Activated CD4-positive, alpha-beta memory T cell treated with anti-CD3 and anti-CD28 coated beads, Interleukin-2, amount 10 ng/mL, durations not matched to agents 7 days and 5 days (primary cell): Measurements from ENCODE around the gene CYB561A3. TPM values are rescaled to one million over a fixed set of nuclear protein-coding genes. Genes with fewer than 3 reads are reported as not detected.

Experiments
- CTCF ChIA-PET: fragments of 350-600 bp; sonication (Branson Sonifier 250); formaldehyde crosslinking; loops from one replicate; lab custom pipeline; 2021; ENCODE audit warnings: antibody characterized with exemption, inconsistent platforms; lab: Charles Lee
- POLR2A ChIA-PET: fragments of 350-600 bp; sonication (Branson Sonifier 250); formaldehyde crosslinking; loops from one replicate; lab custom pipeline; 2021; ENCODE audit warnings: antibody characterized with exemption; lab: Charles Lee
- DNase-seq: peaks from one replicate; pipeline ENCODE4 v3.0.0-alpha.2; 2020
- H3K27ac Mint-ChIP-seq: one replicate; pipeline ENCODE4 v1.8.0; 2021; ENCODE audit warnings: mild to moderate bottlenecking, mixed read lengths
- H3K27me3 Mint-ChIP-seq: one replicate; pipeline ENCODE4 v1.8.0; 2021; ENCODE audit warnings: mixed read lengths
- H3K36me3 Mint-ChIP-seq: one replicate; pipeline ENCODE4 v1.8.0; 2021; ENCODE audit warnings: low read depth, mixed read lengths
- H3K4me1 Mint-ChIP-seq: one replicate; pipeline ENCODE4 v1.8.0; 2021; ENCODE audit warnings: mixed read lengths
- H3K4me3 Mint-ChIP-seq: one replicate; pipeline ENCODE4 v1.8.0; 2021; ENCODE audit warnings: mild to moderate bottlenecking, mixed read lengths
- H3K9me3 Mint-ChIP-seq: one replicate; pipeline ENCODE4 v1.8.0; 2021; ENCODE audit warnings: mixed read lengths
- total RNA-seq, 2 experiments: library from RNA; stranded (reverse); gene quantifications; one replicate each; pipeline ENCODE4 v1.2.3, GENCODE V29; 2021

CYB561A3 gene
- total RNA-seq, 2 experiments from 2014 or later = 36.0 to 38.6 TPM

DNA sequence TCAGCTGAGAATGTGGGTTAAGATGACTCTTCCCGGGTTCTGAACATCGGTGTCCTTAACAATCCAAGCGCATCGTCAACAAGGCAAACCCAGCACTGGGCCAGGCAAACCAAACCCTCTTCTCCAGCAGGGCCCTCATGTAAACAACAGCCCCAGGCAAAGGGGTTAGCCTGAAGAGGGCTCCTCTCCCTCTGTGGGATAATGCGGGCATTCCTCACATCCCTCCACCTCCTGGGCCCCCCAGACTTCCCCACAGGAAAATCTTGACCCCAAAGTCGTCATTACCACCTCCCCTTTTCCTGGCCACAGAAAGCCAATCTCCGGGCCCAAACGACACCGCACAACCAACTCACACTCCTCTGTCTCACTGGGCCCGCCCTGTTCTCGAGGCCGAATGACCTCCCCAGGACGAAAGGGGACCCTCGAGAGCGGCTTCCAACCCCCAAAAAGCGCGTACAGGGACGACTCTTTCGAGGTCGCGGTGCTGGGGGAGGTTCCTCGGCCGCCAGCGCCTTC lies 29.3 kb downstream of the CYB561A3 start:
- no peaks in the 10 kb centered on the region for H3K9me3 Mint-ChIP-seq
- POLR2A ChIA-PET = interaction anchor here (0.7 to 2.9 kb wide), 6 partner anchors 18 to 417 kb away, joined by 3 to 27 read pairs (median 6); partner anchors contain the start of genes CPSF7, CYB561A3, SDHAF2 and TMEM138
- H3K4me1 Mint-ChIP-seq = peaks cover 84% of the 10 kb centered on the region

GRCh38 chr11:61331651-61332050 lies 30.0 kb downstream of the CYB561A3 start:
- H3K9me3 Mint-ChIP-seq = no peaks in the 10 kb centered on the region
- no peaks in the 10 kb centered on the region for H3K27me3 Mint-ChIP-seq
- H3K4me3 Mint-ChIP-seq = peak overlapping the region; percentile 99
- ChIA-PET CTCF (interaction anchor here (1.3 to 3.0 kb wide), 2 partner anchors 54 to 104 kb away, joined by 4 to 20 read pairs; no protein-coding TSS in a partner anchor), POLR2A (interaction anchor here (0.7 to 2.9 kb wide), 8 partner anchors 16 to 416 kb away, joined by 3 to 27 read pairs (median 4); partner anchors contain the start of genes CPSF7, CYB561A3, SDHAF2 and TMEM138)
- H3K27ac Mint-ChIP-seq = peak overlapping the region; percentile 85
- H3K4me1 Mint-ChIP-seq = peaks cover 78% of the 10 kb centered on the region
- peaks cover 51% of the 10 kb centered on the region for H3K36me3 Mint-ChIP-seq
- DNase-seq = no peak

More for the DNA sequence above, 29.3 kb downstream of the CYB561A3 start:
- no peaks in the 10 kb centered on the region for H3K27me3 Mint-ChIP-seq
- CTCF ChIA-PET = interaction anchor here (1.3 to 3.0 kb wide), 2 partner anchors 53 to 103 kb away, joined by 4 to 20 read pairs; no protein-coding TSS in a partner anchor
- peak overlapping the region; percentile 99 for H3K4me3 Mint-ChIP-seq
- H3K27ac Mint-ChIP-seq = peak overlapping the region; percentile 85
- no peak for DNase-seq
- peaks cover 51% of the 10 kb centered on the region for H3K36me3 Mint-ChIP-seq

- ChIA-PET POLR2A (interaction anchor here (2.9 kb wide), 1 partner anchor 32 kb away, joined by 27 read pairs; the partner anchor contains the start of genes CYB561A3 and TMEM138), CTCF (interaction anchor here (1.1 to 3.0 kb wide), 3 partner anchors 31 to 116 kb away, joined by 3 to 20 read pairs (median 5); no protein-coding TSS in a partner anchor)
- no peak overlapping the region for H3K27ac Mint-ChIP-seq
- DNase-seq = no peak
- no peak overlapping the region for H3K4me3 Mint-ChIP-seq
- no peaks in the 10 kb centered on the region for H3K27me3 Mint-ChIP-seq
- H3K36me3 Mint-ChIP-seq = peaks cover 66% of the 10 kb centered on the region
- no peaks in the 10 kb centered on the region for H3K9me3 Mint-ChIP-seq
- peaks cover 64% of the 10 kb centered on the region for H3K4me1 Mint-ChIP-seq
These were observed 31.8 kb downstream of the CYB561A3 start for GRCh38 chr11:61329871-61330270.

- DNase-seq = no peak
- no peak overlapping the region for H3K4me3 Mint-ChIP-seq
- peaks cover 75% of the 10 kb centered on the region for H3K36me3 Mint-ChIP-seq
- peaks cover 50% of the 10 kb centered on the region for H3K4me1 Mint-ChIP-seq
- H3K27ac Mint-ChIP-seq = no peak overlapping the region
- POLR2A ChIA-PET = interaction anchor here (1.1 to 1.4 kb wide), 2 partner anchors 18 to 29 kb away, joined by 3 read pairs; no protein-coding TSS in a partner anchor
- CTCF ChIA-PET = interaction anchor here (1.1 kb wide), 1 partner anchor 58 kb away, joined by 3 read pairs; no protein-coding TSS in a partner anchor
- no peaks in the 10 kb centered on the region for H3K27me3 Mint-ChIP-seq
- H3K9me3 Mint-ChIP-seq = no peaks in the 10 kb centered on the region
These were observed 33.3 kb downstream of the CYB561A3 start for GRCh38 chr11:61328351-61328750.

DNA sequence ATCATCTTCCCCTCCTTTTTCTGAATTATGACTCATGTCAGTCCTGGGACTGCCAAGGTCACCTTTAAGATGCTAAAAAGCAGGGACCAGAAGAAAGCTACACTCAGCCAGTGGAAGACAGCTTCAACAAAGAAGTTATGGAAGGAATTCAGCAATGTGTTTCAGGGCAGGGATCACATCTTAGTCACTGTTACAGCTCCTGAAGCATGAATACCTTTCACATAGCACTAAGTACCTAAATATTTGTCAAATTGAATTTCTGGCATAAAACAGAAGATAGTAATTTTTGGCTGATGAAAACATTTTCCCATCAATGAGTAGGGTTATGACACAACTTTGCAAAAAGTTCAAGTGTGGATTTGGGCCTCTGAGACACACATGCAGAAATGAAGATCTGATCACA lies 34.0 kb downstream of the CYB561A3 start:
- H3K9me3 Mint-ChIP-seq = no peaks in the 10 kb centered on the region
- no peaks in the 10 kb centered on the region for H3K27me3 Mint-ChIP-seq
- no peak overlapping the region for H3K4me3 Mint-ChIP-seq
- peaks cover 76% of the 10 kb centered on the region for H3K36me3 Mint-ChIP-seq
- H3K4me1 Mint-ChIP-seq = peaks cover 48% of the 10 kb centered on the region
- DNase-seq = no peak
- ChIA-PET CTCF (interaction anchor here (1.1 to 1.2 kb wide), 3 partner anchors 8 to 108 kb away, joined by 3 to 10 read pairs (median 5); no protein-coding TSS in a partner anchor), POLR2A (interaction anchor here (1.0 to 1.6 kb wide), 4 partner anchors 9 to 101 kb away, joined by 3 to 4 read pairs (median 4); no protein-coding TSS in a partner anchor)
- H3K27ac Mint-ChIP-seq = peak overlapping the region; percentile 3

GRCh38 chr11:61325649-61326414 lies 35.9 kb downstream of the CYB561A3 start:
- Mint-ChIP-seq H3K4me3 (no peak overlapping the region), H3K4me1 (peaks cover 31% of the 10 kb centered on the region), H3K27me3 (no peaks in the 10 kb centered on the region), H3K9me3 (no peaks in the 10 kb centered on the region), H3K36me3 (peaks cover 73% of the 10 kb centered on the region), H3K27ac (no peak overlapping the region)
- DNase-seq = no peak
- POLR2A ChIA-PET = interaction anchor here (0.6 kb wide), 1 partner anchor 71 kb away, joined by 3 read pairs; no protein-coding TSS in a partner anchor
- CTCF ChIA-PET = interaction anchor here (0.8 to 1.0 kb wide), 2 partner anchors 10 to 31 kb away, joined by 3 read pairs; partner anchors contain the start of gene VWCE

GRCh38 chr11:61315260-61315659 lies 46.4 kb downstream of the CYB561A3 start:
- peaks cover 48% of the 10 kb centered on the region for H3K36me3 Mint-ChIP-seq
- DNase-seq = no peak
- ChIA-PET CTCF (no interaction called here), POLR2A (interaction anchor here (1.5 kb wide), 1 partner anchor 16 kb away, joined by 4 read pairs; no protein-coding TSS in a partner anchor)
- H3K9me3 Mint-ChIP-seq = no peaks in the 10 kb centered on the region
- H3K4me1 Mint-ChIP-seq = no peaks in the 10 kb centered on the region
- no peak overlapping the region for H3K4me3 Mint-ChIP-seq
- H3K27me3 Mint-ChIP-seq = no peaks in the 10 kb centered on the region
- no peak overlapping the region for H3K27ac Mint-ChIP-seq

DNA sequence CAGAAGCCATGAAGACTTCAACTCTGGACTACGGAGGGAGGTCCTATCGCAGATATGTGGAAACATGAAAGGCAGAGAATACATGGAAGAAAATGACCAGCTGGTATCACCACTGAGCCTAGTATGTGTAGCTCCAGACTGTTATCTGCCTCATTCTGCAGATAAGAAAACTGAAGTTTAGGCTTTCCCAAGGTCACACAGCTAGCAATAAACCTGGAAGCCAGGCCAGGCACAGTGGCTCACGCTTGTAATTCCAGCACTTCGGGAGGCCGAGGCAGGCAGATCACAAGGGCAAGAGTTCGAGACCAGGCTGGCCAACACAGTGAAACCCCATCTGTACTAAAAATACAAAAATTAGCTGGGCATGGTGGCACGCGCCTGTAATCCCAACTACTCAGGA lies 50.9 kb downstream of the CYB561A3 start:
- CTCF ChIA-PET = interaction anchor here (1.6 kb wide), 1 partner anchor 16 kb away, joined by 5 read pairs; the partner anchor contains the start of gene VWCE
- H3K27me3 Mint-ChIP-seq = no peaks in the 10 kb centered on the region

DNA sequence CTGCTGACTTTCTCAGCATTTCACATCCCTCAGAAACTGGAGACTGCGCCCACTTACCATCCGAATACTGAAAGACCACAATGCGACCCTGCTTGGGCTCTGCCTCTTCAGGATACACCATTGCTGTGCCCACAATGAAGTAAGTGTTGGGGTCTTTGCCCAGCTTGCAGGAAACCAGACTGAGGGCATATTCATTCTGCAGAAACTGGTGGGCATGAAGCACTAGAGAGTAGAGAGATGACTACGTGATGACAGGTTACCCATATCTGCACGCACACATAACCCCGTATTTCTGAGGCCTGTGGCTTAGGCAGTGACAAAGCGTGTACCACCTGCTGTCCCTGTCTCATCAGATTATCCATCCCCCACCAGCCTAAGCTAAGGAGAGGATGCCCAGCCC lies 51.9 kb downstream of the CYB561A3 start:
- no peaks in the 10 kb centered on the region for H3K9me3 Mint-ChIP-seq
- no peak overlapping the region for H3K27ac Mint-ChIP-seq
- H3K4me1 Mint-ChIP-seq = no peaks in the 10 kb centered on the region
- ChIA-PET CTCF (interaction anchor here (1.6 kb wide), 1 partner anchor 15 kb away, joined by 5 read pairs; the partner anchor contains the start of gene VWCE), POLR2A (interaction anchor here (2.6 kb wide), 1 partner anchor 14 kb away, joined by 9 read pairs; the partner anchor contains the start of gene VWCE)
- no peaks in the 10 kb centered on the region for H3K27me3 Mint-ChIP-seq
- H3K4me3 Mint-ChIP-seq = no peak overlapping the region
- H3K36me3 Mint-ChIP-seq = peaks cover 26% of the 10 kb centered on the region
- DNase-seq = no peak

More for the DNA sequence above, 50.9 kb downstream of the CYB561A3 start:
- DNase-seq = no peak
- POLR2A ChIA-PET = interaction anchor here (0.8 to 2.6 kb wide), 2 partner anchors 15 to 119 kb away, joined by 3 to 9 read pairs; partner anchors contain the start of genes CPSF7, SDHAF2 and VWCE
- Mint-ChIP-seq H3K4me1 (no peaks in the 10 kb centered on the region), H3K9me3 (no peaks in the 10 kb centered on the region), H3K27ac (no peak overlapping the region), H3K36me3 (peaks cover 26% of the 10 kb centered on the region), H3K4me3 (no peak overlapping the region)

- H3K27ac Mint-ChIP-seq = no peak overlapping the region
- no peak overlapping the region for H3K4me3 Mint-ChIP-seq
- no peaks in the 10 kb centered on the region for H3K27me3 Mint-ChIP-seq
- no peaks in the 10 kb centered on the region for H3K9me3 Mint-ChIP-seq
- DNase-seq = no peak
- H3K4me1 Mint-ChIP-seq = no peaks in the 10 kb centered on the region
- POLR2A ChIA-PET = interaction anchor here (1.1 to 2.6 kb wide), 2 partner anchors 14 to 24 kb away, joined by 3 to 9 read pairs; partner anchors contain the start of gene VWCE
- CTCF ChIA-PET = interaction anchor here (1.6 kb wide), 1 partner anchor 14 kb away, joined by 5 read pairs; the partner anchor contains the start of gene VWCE
- peaks cover 27% of the 10 kb centered on the region for H3K36me3 Mint-ChIP-seq
These were observed 52.5 kb downstream of the CYB561A3 start for GRCh38 chr11:61309141-61309540.

DNA sequence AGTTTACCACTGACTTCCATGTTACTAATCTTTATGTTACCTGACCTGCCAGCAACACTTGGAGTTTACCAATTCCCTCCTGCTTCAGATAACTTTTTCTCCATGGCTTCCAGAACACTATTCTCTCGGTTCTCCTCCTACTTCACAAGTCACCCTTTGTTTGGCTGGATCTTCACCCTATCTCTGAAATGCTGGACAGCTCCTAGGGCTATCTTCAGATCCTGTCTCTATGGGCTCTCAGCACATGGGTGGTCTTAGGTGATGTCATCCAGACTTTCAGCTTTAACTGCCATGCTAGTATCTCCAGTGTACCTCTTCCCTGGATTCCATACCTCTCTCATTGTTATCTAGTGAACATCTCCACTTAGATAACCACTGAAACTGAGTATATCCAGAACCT lies 54.3 kb downstream of the CYB561A3 start:
- Mint-ChIP-seq H3K27me3 (no peaks in the 10 kb centered on the region), H3K36me3 (peaks cover 29% of the 10 kb centered on the region), H3K27ac (no peak overlapping the region), H3K9me3 (no peaks in the 10 kb centered on the region), H3K4me3 (no peak overlapping the region), H3K4me1 (no peaks in the 10 kb centered on the region)
- POLR2A ChIA-PET = no interaction called here
- DNase-seq = no peak
- CTCF ChIA-PET = no interaction called here

- Mint-ChIP-seq H3K4me3 (no peak overlapping the region), H3K27ac (no peak overlapping the region), H3K27me3 (no peaks in the 10 kb centered on the region), H3K36me3 (peaks cover 33% of the 10 kb centered on the region), H3K9me3 (no peaks in the 10 kb centered on the region), H3K4me1 (no peaks in the 10 kb centered on the region)
- CTCF ChIA-PET = no interaction called here
- POLR2A ChIA-PET = no interaction called here
- DNase-seq = no peak
These were observed 55.5 kb downstream of the CYB561A3 start for GRCh38 chr11:61306221-61306620.
